ENCODE results near the gene PRICKLE1.

DNA sequence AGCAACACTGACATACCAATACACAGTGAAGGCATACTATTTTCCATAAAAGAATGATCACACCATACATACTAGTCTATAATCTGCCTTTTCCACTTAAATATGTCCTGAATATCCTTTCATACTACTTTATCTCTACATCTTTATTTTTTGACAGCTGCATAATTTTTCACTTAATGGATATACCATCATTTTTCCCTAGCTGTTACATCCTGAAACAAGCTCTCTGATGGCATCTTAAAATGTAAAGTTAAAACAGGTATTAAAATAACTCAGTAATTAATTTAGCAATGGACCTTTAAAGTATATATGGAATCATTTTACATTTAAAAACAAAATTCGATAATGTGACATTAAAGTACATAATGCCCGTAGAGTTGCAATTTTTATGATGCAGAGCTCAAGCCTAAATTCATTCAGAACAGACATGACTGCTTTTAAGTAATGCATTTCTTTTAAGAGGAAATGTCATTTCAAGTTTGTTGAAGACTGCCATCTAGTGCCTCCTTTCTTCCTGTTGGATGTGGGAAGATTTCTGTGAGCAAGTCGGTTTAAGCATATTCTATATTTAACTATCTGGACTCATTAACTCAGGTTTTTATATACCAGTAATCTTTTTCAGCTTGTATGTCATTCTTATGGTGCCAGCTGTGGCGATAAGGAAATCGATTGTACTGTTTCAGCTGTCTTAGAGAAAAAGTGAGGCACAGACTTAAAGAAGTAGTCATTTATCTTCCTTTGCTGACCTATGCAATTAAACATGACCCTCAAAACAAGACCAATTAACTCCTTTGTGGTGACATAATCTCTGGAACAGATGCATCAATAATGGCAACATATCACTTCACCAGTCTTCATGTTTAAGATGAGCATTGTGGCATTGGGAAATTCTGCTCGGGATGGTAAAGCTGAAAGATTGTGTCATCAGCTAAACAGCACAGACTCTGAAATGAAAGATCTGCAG is 20.3 kb downstream of the PRICKLE1 start:
- TF ChIP-seq, protein P1, sequence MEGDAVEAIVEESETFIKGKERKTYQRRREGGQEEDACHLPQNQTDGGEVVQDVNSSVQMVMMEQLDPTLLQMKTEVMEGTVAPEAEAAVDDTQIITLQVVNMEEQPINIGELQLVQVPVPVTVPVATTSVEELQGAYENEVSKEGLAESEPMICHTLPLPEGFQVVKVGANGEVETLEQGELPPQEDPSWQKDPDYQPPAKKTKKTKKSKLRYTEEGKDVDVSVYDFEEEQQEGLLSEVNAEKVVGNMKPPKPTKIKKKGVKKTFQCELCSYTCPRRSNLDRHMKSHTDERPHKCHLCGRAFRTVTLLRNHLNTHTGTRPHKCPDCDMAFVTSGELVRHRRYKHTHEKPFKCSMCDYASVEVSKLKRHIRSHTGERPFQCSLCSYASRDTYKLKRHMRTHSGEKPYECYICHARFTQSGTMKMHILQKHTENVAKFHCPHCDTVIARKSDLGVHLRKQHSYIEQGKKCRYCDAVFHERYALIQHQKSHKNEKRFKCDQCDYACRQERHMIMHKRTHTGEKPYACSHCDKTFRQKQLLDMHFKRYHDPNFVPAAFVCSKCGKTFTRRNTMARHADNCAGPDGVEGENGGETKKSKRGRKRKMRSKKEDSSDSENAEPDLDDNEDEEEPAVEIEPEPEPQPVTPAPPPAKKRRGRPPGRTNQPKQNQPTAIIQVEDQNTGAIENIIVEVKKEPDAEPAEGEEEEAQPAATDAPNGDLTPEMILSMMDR (IDR thresholded peaks at IDR 0.05) = peak in 2 of 3 donors; percentile 8 to 29
- TF ChIP-seq POLR2AphosphoS5 (IDR thresholded peaks at IDR 0.05) (no peak), POLR2A (IDR thresholded peaks at IDR 0.05) (no peak)

Measured in breast epithelium (tissue), 3 donors.